Measurements from ENCODE around the gene DQX1.
A peak's percentile ranks its signal among the peaks of the same experiment; 100 is the strongest.

DNA sequence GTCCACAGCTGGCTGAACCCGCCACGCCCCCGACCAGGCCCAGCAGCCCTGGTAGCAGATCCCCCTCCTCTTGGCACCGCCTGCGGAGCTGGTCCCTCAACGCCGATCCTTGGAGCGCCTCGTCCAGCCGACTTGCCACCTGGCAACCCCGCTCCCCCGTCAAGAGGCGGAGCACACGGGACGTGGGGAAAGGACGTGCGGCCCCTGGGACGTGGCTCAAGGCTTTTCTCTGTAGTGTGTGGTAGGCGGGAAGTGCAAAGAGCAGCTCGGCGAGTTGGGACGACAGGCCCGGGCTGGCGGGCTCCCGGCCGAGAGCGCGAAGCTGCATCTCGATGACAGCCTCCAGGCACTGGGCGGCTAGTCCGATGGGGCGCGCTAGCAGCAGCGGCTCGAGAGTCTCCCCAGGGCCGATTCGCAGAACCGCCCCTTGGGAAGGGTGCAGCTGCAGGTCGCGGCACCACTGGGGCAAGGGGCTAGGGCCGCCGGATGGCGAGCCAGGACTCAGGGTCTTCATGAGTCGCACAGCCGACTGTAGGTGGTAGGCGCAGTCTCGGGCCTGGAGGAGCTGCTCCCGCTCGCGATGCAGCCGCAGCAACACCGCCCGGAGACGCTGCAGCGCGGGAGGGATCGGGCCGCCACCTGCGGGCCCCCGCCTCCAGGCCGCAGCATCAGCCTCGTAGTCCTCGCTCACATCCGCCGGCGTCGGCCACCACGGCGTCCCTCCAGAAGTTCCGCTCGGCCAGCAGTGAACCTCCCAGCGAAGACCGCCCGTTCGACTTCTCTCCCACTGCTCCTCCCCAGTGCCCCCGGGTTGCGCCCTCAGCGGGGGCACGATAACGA lies 43.9 kb downstream of the DQX1 start:
- TF ChIP-seq, protein P1, sequence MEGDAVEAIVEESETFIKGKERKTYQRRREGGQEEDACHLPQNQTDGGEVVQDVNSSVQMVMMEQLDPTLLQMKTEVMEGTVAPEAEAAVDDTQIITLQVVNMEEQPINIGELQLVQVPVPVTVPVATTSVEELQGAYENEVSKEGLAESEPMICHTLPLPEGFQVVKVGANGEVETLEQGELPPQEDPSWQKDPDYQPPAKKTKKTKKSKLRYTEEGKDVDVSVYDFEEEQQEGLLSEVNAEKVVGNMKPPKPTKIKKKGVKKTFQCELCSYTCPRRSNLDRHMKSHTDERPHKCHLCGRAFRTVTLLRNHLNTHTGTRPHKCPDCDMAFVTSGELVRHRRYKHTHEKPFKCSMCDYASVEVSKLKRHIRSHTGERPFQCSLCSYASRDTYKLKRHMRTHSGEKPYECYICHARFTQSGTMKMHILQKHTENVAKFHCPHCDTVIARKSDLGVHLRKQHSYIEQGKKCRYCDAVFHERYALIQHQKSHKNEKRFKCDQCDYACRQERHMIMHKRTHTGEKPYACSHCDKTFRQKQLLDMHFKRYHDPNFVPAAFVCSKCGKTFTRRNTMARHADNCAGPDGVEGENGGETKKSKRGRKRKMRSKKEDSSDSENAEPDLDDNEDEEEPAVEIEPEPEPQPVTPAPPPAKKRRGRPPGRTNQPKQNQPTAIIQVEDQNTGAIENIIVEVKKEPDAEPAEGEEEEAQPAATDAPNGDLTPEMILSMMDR (optimal IDR thresholded peaks at IDR 0.05 in 1 of 3, IDR thresholded peaks at IDR 0.05 in 1 of 3, conservative IDR thresholded peaks at IDR 0.05 in 1 of 3; ENCODE audit: extremely low read depth in 1 of 3, insufficient read depth in 2 of 3, low read length in 3 of 3) = peak in 1 of 3 experiments; percentile 0
- TF ChIP-seq EZH2 (IDR thresholded peaks at IDR 0.05; ENCODE audit: low read length) = no peak

Data from keratinocyte (primary cell).